Right atrium auricular region (tissue), 2 donors: Measurements from ENCODE around the gene OSTC. TPM values are rescaled to one million over a fixed set of nuclear protein-coding genes. Genes with fewer than 3 reads are reported as not detected.

Experiments
- DNase-seq: peaks from one replicate; pipeline ENCODE4 v3.0.0-alpha.2; 2019; ENCODE audit warnings: low spot score
- H3K27ac ChIP-seq, 2 donors: fragments of 200-600 bp; sonication (generic); 1 replicate in 1 of 2; 2 replicates in 1 of 2; pipeline ENCODE4 v1.5.1; 2016 to 2019
- H3K27me3 ChIP-seq, 2 donors: fragments of 200-600 bp; sonication (generic); one replicate each; pipeline versions ENCODE4 v1.5.1 to v1.6.0; 2017 to 2019
- H3K36me3 ChIP-seq: fragments of 200-600 bp; sonication (generic); one replicate; pipeline ENCODE4 v1.5.1; 2016
- H3K4me1 ChIP-seq, 2 donors: fragments of 200-600 bp; sonication (generic); one replicate each; pipeline versions ENCODE4 v1.5.1 to v1.6.0; 2017 to 2019
- H3K4me3 ChIP-seq, 2 donors: fragments of 200-600 bp; sonication (generic); 1 replicate in 1 of 2; 2 replicates in 1 of 2; pipeline ENCODE4 v1.5.1; 2017 to 2019; ENCODE audit warnings: mild to moderate bottlenecking in 1 of 2, moderate library complexity in 1 of 2
- H3K9me3 ChIP-seq, 2 donors: fragments of 200-600 bp; sonication (generic); one replicate each; pipeline ENCODE4 v1.5.1; 2019
- total RNA-seq, 2 donors: library from RNA; depleted of rRNA; stranded (reverse); fragments of >200 nt; gene quantifications; one replicate each; pipeline ENCODE4 v1.1.0, GENCODE V29; 2016
- TF ChIP-seq, protein P1 (sequence below), 2 donors: fragments of 200-600 bp; sonication (generic); IDR thresholded peaks; one replicate each; pipeline ENCODE4 v1.5.1; 2019; ENCODE audit warnings: antibody characterized with exemption in 2 of 2

The OSTC gene
- 10 to 100 TPM; 29.8 to 43.3 TPM for total RNA-seq

DNA sequence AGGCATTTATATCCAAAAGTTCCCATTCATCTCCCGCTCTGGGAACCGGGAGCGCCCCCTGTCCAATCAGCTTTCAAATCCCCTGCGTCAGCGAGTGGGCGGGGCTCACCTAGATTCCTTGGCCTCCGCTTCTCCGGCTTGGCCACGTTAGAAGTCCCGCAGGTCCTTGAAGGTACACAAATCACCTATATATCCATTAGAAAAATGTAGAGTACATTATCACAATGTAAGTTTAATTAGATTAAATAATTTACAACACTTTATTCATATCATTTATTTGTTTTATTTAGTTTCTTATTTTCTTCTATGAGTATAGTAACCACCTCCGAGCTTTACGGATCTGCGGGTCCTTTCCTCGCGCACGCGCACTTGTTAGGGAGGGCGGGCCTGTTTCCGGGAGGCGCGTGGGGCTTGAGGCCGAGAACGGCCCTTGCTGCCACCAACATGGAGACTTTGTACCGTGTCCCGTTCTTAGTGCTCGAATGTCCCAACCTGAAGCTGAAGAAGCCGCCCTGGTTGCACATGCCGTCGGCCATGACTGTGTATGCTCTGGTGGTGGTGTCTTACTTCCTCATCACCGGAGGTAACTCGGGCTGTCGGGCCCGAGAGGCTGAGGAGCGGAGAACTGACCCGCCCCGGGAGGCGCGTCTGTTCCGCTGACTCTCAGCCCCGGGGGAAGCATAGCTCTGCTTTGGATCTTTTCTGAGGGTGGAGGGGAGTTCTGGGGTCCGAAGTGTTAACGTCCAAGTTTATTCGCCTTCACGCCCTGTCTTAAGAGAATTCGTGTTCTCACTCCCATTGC, at the start of gene OSTC:
Gene OSTC (plus strand): TSS at position 388 of the 802 bp plus-strand sequence. CDS start 57 bp downstream, at position 445.
- no peaks in the 10 kb centered on the region for H3K9me3 ChIP-seq
- H3K4me1 ChIP-seq = peaks cover 0 to 27% of the 10 kb centered on the region in 2 donors
- H3K27ac ChIP-seq = peak within 1 kb of the TSS; percentile 71 to 85

DNA sequence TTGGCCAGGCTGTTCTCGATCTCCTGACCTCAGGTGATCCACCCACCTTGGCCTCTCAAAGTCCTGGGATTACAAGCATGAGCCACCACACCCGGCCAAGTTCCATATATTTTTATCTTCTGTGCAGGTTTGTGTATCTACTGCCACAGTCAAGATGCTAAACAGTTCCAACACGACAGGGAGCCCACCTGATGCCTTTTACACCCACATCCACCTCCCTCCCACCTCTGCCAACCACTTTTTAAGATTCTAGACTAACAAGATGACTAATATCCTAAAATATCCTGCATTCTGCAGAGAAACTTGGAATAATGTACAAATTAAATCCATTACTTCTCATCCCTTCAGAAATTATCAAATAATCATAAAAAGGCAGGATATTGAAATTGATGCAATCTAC, 49.3 kb upstream of the OSTC start:
- no peak for DNase-seq
- H3K36me3 ChIP-seq = no peaks in the 10 kb centered on the region
- no peak overlapping the region for H3K27ac ChIP-seq
- H3K4me3 ChIP-seq = no peak overlapping the region
- TF ChIP-seq, protein P1, sequence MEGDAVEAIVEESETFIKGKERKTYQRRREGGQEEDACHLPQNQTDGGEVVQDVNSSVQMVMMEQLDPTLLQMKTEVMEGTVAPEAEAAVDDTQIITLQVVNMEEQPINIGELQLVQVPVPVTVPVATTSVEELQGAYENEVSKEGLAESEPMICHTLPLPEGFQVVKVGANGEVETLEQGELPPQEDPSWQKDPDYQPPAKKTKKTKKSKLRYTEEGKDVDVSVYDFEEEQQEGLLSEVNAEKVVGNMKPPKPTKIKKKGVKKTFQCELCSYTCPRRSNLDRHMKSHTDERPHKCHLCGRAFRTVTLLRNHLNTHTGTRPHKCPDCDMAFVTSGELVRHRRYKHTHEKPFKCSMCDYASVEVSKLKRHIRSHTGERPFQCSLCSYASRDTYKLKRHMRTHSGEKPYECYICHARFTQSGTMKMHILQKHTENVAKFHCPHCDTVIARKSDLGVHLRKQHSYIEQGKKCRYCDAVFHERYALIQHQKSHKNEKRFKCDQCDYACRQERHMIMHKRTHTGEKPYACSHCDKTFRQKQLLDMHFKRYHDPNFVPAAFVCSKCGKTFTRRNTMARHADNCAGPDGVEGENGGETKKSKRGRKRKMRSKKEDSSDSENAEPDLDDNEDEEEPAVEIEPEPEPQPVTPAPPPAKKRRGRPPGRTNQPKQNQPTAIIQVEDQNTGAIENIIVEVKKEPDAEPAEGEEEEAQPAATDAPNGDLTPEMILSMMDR (IDR thresholded peaks at IDR 0.05) = no peak
- peaks cover 0 to under 1% of the 10 kb centered on the region in 2 donors for H3K9me3 ChIP-seq
- no peaks in the 10 kb centered on the region for H3K4me1 ChIP-seq
- no peaks in the 10 kb centered on the region for H3K27me3 ChIP-seq

More for the DNA sequence above, at the start of gene OSTC:
- TF ChIP-seq, protein P1 (IDR thresholded peaks at IDR 0.05) = no peak
- H3K36me3 ChIP-seq = no peaks in the 10 kb centered on the region
- H3K4me3 ChIP-seq = peak within 1 kb of the TSS; percentile 68 to 79
- H3K27me3 ChIP-seq = no peaks in the 10 kb centered on the region
- peak; percentile 96 for DNase-seq

DNA sequence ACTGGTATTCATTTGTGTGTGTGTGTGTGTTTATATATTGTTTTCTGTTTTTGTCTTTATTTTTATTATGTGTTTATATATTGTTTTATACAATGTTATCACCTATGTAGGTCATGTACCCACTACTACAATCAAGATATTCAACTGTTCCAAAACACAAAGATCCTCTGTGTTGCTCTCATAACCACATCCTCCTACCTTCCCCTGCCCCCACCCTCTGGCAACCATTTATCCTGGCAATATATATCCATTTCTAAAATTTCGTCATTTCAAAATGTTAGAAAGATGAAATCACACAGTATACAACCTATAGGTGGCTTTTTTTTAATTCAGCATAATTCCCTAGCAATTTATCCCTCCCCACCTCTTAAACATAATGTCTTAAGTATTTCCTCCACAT, 48.9 kb upstream of the OSTC start:
- no peaks in the 10 kb centered on the region for H3K27me3 ChIP-seq
- H3K9me3 ChIP-seq = peaks cover 0 to 5% of the 10 kb centered on the region in 2 donors
- H3K27ac ChIP-seq = no peak overlapping the region
- no peaks in the 10 kb centered on the region for H3K36me3 ChIP-seq
- TF ChIP-seq, protein P1 (IDR thresholded peaks at IDR 0.05) = no peak
- H3K4me3 ChIP-seq = no peak overlapping the region
- DNase-seq = no peak
- no peaks in the 10 kb centered on the region for H3K4me1 ChIP-seq

DNA sequence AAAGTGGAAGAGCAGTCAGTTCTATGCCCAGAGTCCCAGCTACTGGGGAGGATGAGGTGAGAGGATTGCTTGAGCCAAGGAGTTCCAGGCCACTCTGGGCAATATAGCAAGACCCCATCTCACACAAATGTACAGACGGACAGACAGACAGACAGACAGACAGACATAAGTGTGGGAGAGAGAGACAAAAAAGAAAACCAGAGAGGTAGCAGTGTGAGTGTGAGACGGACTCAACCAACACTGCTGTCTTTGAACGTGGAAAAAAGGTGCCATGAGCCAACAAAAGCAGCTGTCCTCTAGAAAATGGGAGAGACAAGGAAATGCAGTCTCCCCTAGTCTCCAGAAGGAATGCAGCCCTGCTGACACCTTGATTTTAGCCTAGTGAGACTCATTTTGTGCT, 48.2 kb upstream of the OSTC start:
- TF ChIP-seq, protein P1 (IDR thresholded peaks at IDR 0.05) = no peak
- DNase-seq = no peak
- Histone ChIP-seq H3K9me3 (peaks cover 0 to 6% of the 10 kb centered on the region in 2 donors), H3K4me1 (no peaks in the 10 kb centered on the region), H3K36me3 (no peaks in the 10 kb centered on the region), H3K4me3 (no peak overlapping the region), H3K27me3 (no peaks in the 10 kb centered on the region), H3K27ac (no peak overlapping the region)

DNA sequence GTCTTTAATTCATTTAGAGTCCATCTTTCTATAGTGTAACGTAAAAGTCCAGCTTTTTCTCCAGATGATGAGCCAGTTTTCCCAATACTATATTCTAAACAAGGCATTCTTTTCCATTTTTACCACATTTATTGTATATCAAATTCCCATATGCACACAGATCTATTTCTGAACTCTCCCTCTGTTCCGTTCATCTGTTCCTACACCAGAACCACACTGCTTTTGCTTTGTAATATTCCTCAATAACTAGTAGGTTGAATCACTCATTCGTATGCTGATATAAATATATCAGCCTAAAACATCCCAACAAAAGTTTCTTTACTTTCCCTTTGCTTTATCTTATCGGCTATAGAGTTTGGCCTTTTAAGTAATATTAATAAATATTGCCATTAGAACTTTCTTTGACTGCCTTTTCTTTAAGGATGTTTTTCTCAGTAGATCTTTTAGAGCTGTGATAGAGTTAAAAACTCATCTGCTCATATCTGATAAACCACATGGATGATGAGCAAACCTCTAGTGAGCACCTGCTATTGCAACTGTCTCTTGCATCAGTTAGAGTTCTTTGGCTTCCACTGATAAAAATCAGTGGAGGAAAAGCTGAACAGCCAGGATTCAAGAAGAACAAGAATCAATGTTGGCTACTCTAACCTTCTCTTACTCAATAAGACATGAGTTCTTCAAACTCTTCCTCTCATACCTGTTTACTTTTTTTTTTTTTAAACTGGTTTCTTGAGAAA, 43.2 kb upstream of the OSTC start:
- Histone ChIP-seq H3K36me3 (no peaks in the 10 kb centered on the region), H3K4me3 (no peak overlapping the region), H3K27ac (no peak overlapping the region), H3K9me3 (peaks cover 0 to 6% of the 10 kb centered on the region in 2 donors), H3K4me1 (no peaks in the 10 kb centered on the region), H3K27me3 (no peaks in the 10 kb centered on the region)
- TF ChIP-seq, protein P1 (IDR thresholded peaks at IDR 0.05) = no peak
- no peak for DNase-seq
